SK-N-SH (cell line): ENCODE data around the gene SLC35F1. TPM values are rescaled to one million over a fixed set of nuclear protein-coding genes. Genes with fewer than 3 reads are reported as not detected.

Experiments used
- CTCF ChIA-PET: fragments of 300-600, 350-600 bp; formaldehyde crosslinking; extraction: SDS; loops from one replicate; lab custom pipeline; 2021; lab: Yijun Ruan, JAX
- POLR2A ChIA-PET: fragments of 350-600 bp; sonication (Branson Sonifier 250); formaldehyde crosslinking; extraction: SDS; loops from one replicate; lab custom pipeline; 2020; ENCODE audit warnings: antibody characterized with exemption, inconsistent platforms; lab: Yijun Ruan, JAX
- DNase-seq: peaks from one replicate; pipeline ENCODE4 v3.0.0; 2012
- H2AFZ ChIP-seq: fragments of 200-600 bp; sonication (generic); 2 replicates; pipeline ENCODE4 v1.8.1; 2016; ENCODE audit warnings: antibody characterized with exemption, mild to moderate bottlenecking, low read depth
- H3F3A ChIP-seq: fragments of 200-600 bp; sonication (generic); replicated peaks from 2 replicates; pipeline ENCODE3; 2016; ENCODE audit warnings: antibody characterized with exemption, mild to moderate bottlenecking; ENCODE audit not compliant: insufficient read depth
- H3K27ac ChIP-seq, 2 experiments: fragments of 200-500 bp in 1 of 2; fragments of 200-600 bp in 1 of 2; sonication (Bioruptor generic) in 1 of 2; sonication (generic), shearing (Covaris generic) in 1 of 2; 2 replicates each; pipeline versions ENCODE4 v1.5.1 to v1.6.1; 2014 to 2016; ENCODE audit warnings: low read depth in 2 of 2, inconsistent platforms in 1 of 2, low read length in 1 of 2, mild to moderate bottlenecking in 1 of 2, mixed read lengths in 1 of 2
- H3K27me3 ChIP-seq: fragments of 200-600 bp; sonication (generic), shearing (Covaris generic); 2 replicates; pipeline ENCODE4 v1.6.1; 2016; ENCODE audit warnings: mixed run types; ENCODE audit not compliant: insufficient read depth
- H3K36me3 ChIP-seq, 2 experiments: fragments of 200-500 bp in 1 of 2; fragments of 200-600 bp in 1 of 2; sonication (Bioruptor generic) in 1 of 2; sonication (generic) in 1 of 2; replicated peaks in 1 of 2; 2 replicates each; pipeline versions ENCODE3 to v1.5.1; 2014 to 2016; ENCODE audit warnings: low read length in 1 of 2, mild to moderate bottlenecking in 1 of 2; ENCODE audit not compliant: insufficient read depth in 2 of 2, control insufficient read depth in 1 of 2
- H3K4me1 ChIP-seq, 2 experiments: fragments of 200-500 bp in 1 of 2; fragments of 200-600 bp in 1 of 2; sonication (Bioruptor generic) in 1 of 2; sonication (generic), shearing (Covaris generic) in 1 of 2; 2 replicates each; pipeline versions ENCODE4 v1.5.1 to v1.6.1; 2014 to 2016; ENCODE audit warnings: low read depth in 1 of 2, low read length in 1 of 2, mixed run types in 1 of 2; ENCODE audit not compliant: insufficient read depth in 2 of 2, control insufficient read depth in 1 of 2
- H3K4me2 ChIP-seq: fragments of 200-600 bp; sonication (generic), shearing (Covaris generic); 2 replicates; pipeline ENCODE4 v1.6.1; 2017; ENCODE audit warnings: mixed run types
- H3K4me3 ChIP-seq, 2 experiments: fragments of 200-500 bp in 1 of 2; fragments of 200-600 bp in 1 of 2; sonication (Bioruptor generic) in 1 of 2; sonication (generic), shearing (Covaris generic) in 1 of 2; 2 replicates each; pipeline versions ENCODE4 v1.5.1 to v1.8.1; 2014 to 2016; ENCODE audit warnings: low read depth in 2 of 2, inconsistent platforms in 1 of 2, low read length in 1 of 2, mild to moderate bottlenecking in 1 of 2, mixed read lengths in 1 of 2, moderate library complexity in 1 of 2
- H3K79me2 ChIP-seq: fragments of 200-600 bp; sonication (generic); 2 replicates; pipeline ENCODE4 v1.8.1; 2017; ENCODE audit warnings: mild to moderate bottlenecking; ENCODE audit not compliant: insufficient read depth
- H3K9ac ChIP-seq: fragments of 200-600 bp; sonication (generic); 2 replicates; pipeline ENCODE4 v1.6.1; 2017; ENCODE audit warnings: mixed run types
- H3K9me2 ChIP-seq: fragments of 200-600 bp; sonication (generic); 2 replicates; pipeline ENCODE4 v1.6.1; 2017; ENCODE audit warnings: mixed run types
- H3K9me3 ChIP-seq: fragments of 200-600 bp; sonication (generic); 2 replicates; pipeline ENCODE4 v1.6.1; 2017; ENCODE audit warnings: mixed run types, mild to moderate bottlenecking, moderate library complexity
- H4K20me1 ChIP-seq: fragments of 200-600 bp; sonication (generic); 2 replicates; pipeline ENCODE4 v1.6.1; 2017; ENCODE audit warnings: mild to moderate bottlenecking, mixed run types; ENCODE audit not compliant: insufficient read depth
- CTCF ChIP-seq: fragments of 200-600 bp; sonication (generic); IDR thresholded peaks from 2 replicates; pipeline ENCODE4 v1.6.1; 2017; ENCODE audit warnings: antibody characterized with exemption, mild to moderate bottlenecking, moderate library complexity
- FOXM1 ChIP-seq: IDR thresholded peaks from 2 replicates; pipeline ENCODE4 v1.4.0; 2012; ENCODE audit warnings: low read depth, mild to moderate bottlenecking
- IRF3 ChIP-seq: fragments of 150-350 bp; IDR thresholded peaks from 2 replicates; pipeline ENCODE4 v1.6.1; 2016; ENCODE audit warnings: mild to moderate bottlenecking, low read depth, low read length
- MAX ChIP-seq: IDR thresholded peaks from 2 replicates; pipeline ENCODE4 v1.4.0; 2012; ENCODE audit warnings: low read depth
- MXI1 ChIP-seq: IDR thresholded peaks from 2 replicates; pipeline ENCODE4 v1.6.1; 2012; ENCODE audit warnings: mild to moderate bottlenecking, low read depth, low read length, improper control_type of control experiment
- NFIC ChIP-seq: IDR thresholded peaks from 2 replicates; pipeline ENCODE4 v1.4.0; 2012; ENCODE audit warnings: borderline replicate concordance
- REST ChIP-seq: IDR thresholded peaks from 2 replicates; pipeline ENCODE4 v1.6.1; 2012; ENCODE audit warnings: mild to moderate bottlenecking, low read depth, low read length, moderate library complexity
- TAF1 ChIP-seq: IDR thresholded peaks from 2 replicates; pipeline ENCODE4 v1.6.1; 2012; ENCODE audit warnings: low read depth, mild to moderate bottlenecking, low read length, moderate library complexity, borderline replicate concordance
- USF2 ChIP-seq: fragments of 150-350 bp; IDR thresholded peaks from 2 replicates; pipeline ENCODE4 v1.6.1; 2017; ENCODE audit warnings: antibody characterized with exemption, low read length, low read depth, borderline replicate concordance
- YY1 ChIP-seq: IDR thresholded peaks from 2 replicates; pipeline ENCODE4 v1.4.0; 2012; ENCODE audit warnings: low read depth, mild to moderate bottlenecking
- ZBTB33 ChIP-seq: IDR thresholded peaks from 2 replicates; pipeline ENCODE4 v1.4.0; 2012; ENCODE audit warnings: low read depth, borderline replicate concordance
- WGBS: methylation state at CpG from one replicate; pipeline ENCODE4 v1.1.6; 2017; ENCODE audit warnings: low lambda C conversion rate; 5-methylcytosine and 5-hydroxymethylcytosine counted together
- polyA plus RNA-seq, 3 experiments: library from polyadenylated mRNA; depleted of rRNA; stranded (reverse); fragments of >200 nt; gene quantifications; 2 replicates each; pipeline ENCODE4 v1.2.3, GENCODE V29; 2012

SLC35F1 gene
- polyA plus RNA-seq, 1 of the 3 experiments (the other 2 are of a cell fraction): under 0.01 TPM

- H2AFZ ChIP-seq: no peak overlapping the region
- 3% methylated on average over 13 of the region's 14 CpGs for WGBS
- H3K4me1 ChIP-seq: no peaks in the 10 kb centered on the region; a peak in 1 of 4 replicates
- peak overlapping the region; percentile 72; the same call in 1 of the 2 replicates for H3K4me2 ChIP-seq
- ChIA-PET POLR2A (no interaction called here), CTCF (interaction anchor here (0.9 to 1.4 kb wide), 3 partner anchors 12 to 37 kb away, joined by 3 to 5 read pairs (median 3); no protein-coding TSS in a partner anchor)
- H3K9me2 ChIP-seq: no peaks in the 10 kb centered on the region
- H3K9ac ChIP-seq: no peak overlapping the region
- H3F3A ChIP-seq: no peaks in the 10 kb centered on the region
- H3K27ac ChIP-seq: no peak overlapping the region
- H3K79me2 ChIP-seq: no peaks in the 10 kb centered on the region
- DNase-seq: no peak
- H3K27me3 ChIP-seq: peaks cover 19% of the 10 kb centered on the region
- H3K9me3 ChIP-seq: no peaks in the 10 kb centered on the region
- no peaks in the 10 kb centered on the region for H4K20me1 ChIP-seq
- H3K36me3 ChIP-seq: no peaks in the 10 kb centered on the region
- peak overlapping the region; percentile 32 to 49; a peak in 3 of 4 replicates for H3K4me3 ChIP-seq
- TF ChIP-seq MXI1 (no peak), REST (peak; percentile 97)
These were observed 532 bp upstream of the SLC35F1 start for GRCh38 chr6:117906507-117906957.

- no peaks in the 10 kb centered on the region; a peak in 1 of 4 replicates for H3K4me1 ChIP-seq
- WGBS: 3% methylated on average over 6 of the region's 81 CpGs
- no peaks in the 10 kb centered on the region for H4K20me1 ChIP-seq
- H3K27ac ChIP-seq: no peak overlapping the region
- H2AFZ ChIP-seq: 0 out of 2 replicates have a peak overlapping the region, but pooled peaks have one; percentile 11
- CTCF ChIA-PET: interaction anchor here (0.7 to 1.4 kb wide), 6 partner anchors 12 to 86 kb away, joined by 3 to 5 read pairs (median 3); no protein-coding TSS in a partner anchor
- H3K36me3 ChIP-seq: no peaks in the 10 kb centered on the region
- H3K9me3 ChIP-seq: no peaks in the 10 kb centered on the region
- H3K4me2 ChIP-seq: peak overlapping the region; percentile 72
- no peaks in the 10 kb centered on the region for H3F3A ChIP-seq
- peaks cover 19% of the 10 kb centered on the region for H3K27me3 ChIP-seq
- peak overlapping the region; percentile 32 to 49 for H3K4me3 ChIP-seq
- no peaks in the 10 kb centered on the region for H3K9me2 ChIP-seq
- no peaks in the 10 kb centered on the region for H3K79me2 ChIP-seq
- H3K9ac ChIP-seq: no peak overlapping the region
- POLR2A ChIA-PET: no interaction called here
- peak; percentile 69 for DNase-seq
- TF ChIP-seq FOXM1: no peak
- no peak for TF ChIP-seq CTCF
- no peak for TF ChIP-seq ZBTB33
- TF ChIP-seq USF2: no peak
- no peak for TF ChIP-seq NFIC
- no peak for TF ChIP-seq IRF3
- no peak for TF ChIP-seq MAX
- TF ChIP-seq TAF1: no peak
- TF ChIP-seq YY1: no peak
These were observed 659 bp downstream of the SLC35F1 start for GRCh38 chr6:117907601-117908245.
